Trophoblast cell (in vitro differentiated cells and primary cell): ENCODE results near the gene ASB4.

Source experiments
- DNase-seq, 2 donors: peaks; one replicate each; pipeline ENCODE4 v3.0.0-alpha.2; 2016
- H2AFZ ChIP-seq: 2 replicates; pipeline ENCODE4 v1.6.1; 2013; ENCODE audit warnings: low read length, moderate library complexity, mild to moderate bottlenecking; ENCODE audit not compliant: insufficient read depth, poor library complexity
- H2AK5ac ChIP-seq: 2 replicates; pipeline ENCODE4 v1.6.1; 2013; ENCODE audit warnings: mild to moderate bottlenecking, low read length
- H2BK120ac ChIP-seq: 2 replicates; pipeline ENCODE4 v1.6.1; 2013; ENCODE audit warnings: low read length, mild to moderate bottlenecking, moderate library complexity; ENCODE audit not compliant: insufficient read depth, poor library complexity
- H2BK12ac ChIP-seq: 2 replicates; pipeline ENCODE4 v1.6.1; 2013; ENCODE audit warnings: mild to moderate bottlenecking, low read length, moderate library complexity
- H2BK5ac ChIP-seq: 2 replicates; pipeline ENCODE4 v1.6.1; 2013; ENCODE audit warnings: low read length, low read depth, moderate library complexity, mild to moderate bottlenecking; ENCODE audit not compliant: poor library complexity
- H3K14ac ChIP-seq: 2 replicates; pipeline ENCODE4 v1.6.1; 2013; ENCODE audit warnings: mild to moderate bottlenecking, low read length
- H3K18ac ChIP-seq: 2 replicates; pipeline ENCODE4 v1.6.1; 2013; ENCODE audit warnings: mild to moderate bottlenecking, low read length
- H3K23ac ChIP-seq: 2 replicates; pipeline ENCODE4 v1.6.1; 2013; ENCODE audit warnings: low read length
- H3K27ac ChIP-seq: 2 replicates; pipeline ENCODE4 v1.5.1; 2013; ENCODE audit warnings: low read depth, mild to moderate bottlenecking, inconsistent platforms, low read length, moderate library complexity
- H3K27me3 ChIP-seq: 2 replicates; pipeline ENCODE4 v1.6.1; 2013; ENCODE audit warnings: inconsistent platforms, mild to moderate bottlenecking, low read length, moderate library complexity; ENCODE audit not compliant: insufficient read depth
- H3K36me3 ChIP-seq, 2 experiments: 1 replicate in 1 of 2; 2 replicates in 1 of 2; pipeline ENCODE4 v1.6.1; 2013; ENCODE audit warnings: low read length in 2 of 2, mild to moderate bottlenecking in 2 of 2, moderate library complexity in 1 of 2; ENCODE audit not compliant: insufficient read depth in 2 of 2, control insufficient read depth in 1 of 2
- H3K4ac ChIP-seq: 2 replicates; pipeline ENCODE4 v1.6.1; 2013; ENCODE audit warnings: low read depth, mild to moderate bottlenecking, low read length, moderate library complexity
- H3K4me1 ChIP-seq, 2 experiments: 1 replicate in 1 of 2; 2 replicates in 1 of 2; pipeline ENCODE4 v1.6.1; 2013; ENCODE audit warnings: low read length in 2 of 2, mild to moderate bottlenecking in 2 of 2, moderate library complexity in 1 of 2; ENCODE audit not compliant: insufficient read depth in 2 of 2, control insufficient read depth in 1 of 2
- H3K4me2 ChIP-seq: 2 replicates; pipeline ENCODE4 v1.6.1; 2013; ENCODE audit warnings: inconsistent platforms, mild to moderate bottlenecking, low read length, moderate library complexity
- H3K4me3 ChIP-seq: 2 replicates; pipeline ENCODE4 v1.5.1; 2013; ENCODE audit warnings: mild to moderate bottlenecking, low read depth, low read length, inconsistent platforms
- H3K79me1 ChIP-seq: one replicate; pipeline ENCODE4 v1.6.1; 2013; ENCODE audit warnings: low read length
- H3K79me2 ChIP-seq: 2 replicates; pipeline ENCODE4 v1.6.1; 2013; ENCODE audit warnings: low read length, mild to moderate bottlenecking; ENCODE audit not compliant: control insufficient read depth, insufficient read depth, poor library complexity
- H3K9ac ChIP-seq: 2 replicates; pipeline ENCODE4 v1.6.1; 2013; ENCODE audit warnings: mild to moderate bottlenecking, low read length
- H3K9me3 ChIP-seq: 2 replicates; pipeline ENCODE4 v1.6.1; 2013; ENCODE audit warnings: low read depth, mild to moderate bottlenecking, control low read depth, inconsistent platforms, low read length; ENCODE audit not compliant: insufficient read depth
- H4K12ac ChIP-seq: 2 replicates; pipeline ENCODE4 v1.6.1; 2013; ENCODE audit warnings: low read depth, mild to moderate bottlenecking, low read length, moderate library complexity
- H4K8ac ChIP-seq: 2 replicates; pipeline ENCODE4 v1.6.1; 2013; ENCODE audit warnings: low read depth, mild to moderate bottlenecking, low read length, moderate library complexity
- H4K91ac ChIP-seq: one replicate; pipeline ENCODE4 v1.6.1; 2013; ENCODE audit warnings: low read depth, mild to moderate bottlenecking, low read length, moderate library complexity
- WGBS: extraction: QIAGEN DNeasy Blood & Tissue Kit; methylation state at CpG from one replicate; pipeline ENCODE4 v1.1.7; 2013; ENCODE audit warnings: missing lambda C conversion rate; ENCODE audit not compliant: insufficient read length, insufficient coverage; ENCODE audit errors: extremely low coverage; 5-methylcytosine and 5-hydroxymethylcytosine counted together

ASB4 gene

GRCh38 chr7:95470452-95470851 lies 15.3 kb upstream of the ASB4 start:
- Histone ChIP-seq H2BK12ac (no peak overlapping the region), H2AK5ac (no peak overlapping the region), H3K4me1 (peaks cover 0 to 2% of the 10 kb centered on the region in 2 experiments), H3K9ac (no peak overlapping the region), H3K36me3 (no peaks in the 10 kb centered on the region), H3K4me2 (no peak overlapping the region), H3K14ac (no peak overlapping the region), H2AFZ (no peak overlapping the region), H2BK5ac (no peak overlapping the region), H3K9me3 (no peaks in the 10 kb centered on the region), H3K79me1 (no peaks in the 10 kb centered on the region), H3K27me3 (no peaks in the 10 kb centered on the region), H3K4me3 (no peak overlapping the region), H3K27ac (no peak overlapping the region), H4K8ac (no peak overlapping the region), H3K4ac (no peak overlapping the region), H3K18ac (no peak overlapping the region), H3K23ac (no peak overlapping the region), H4K91ac (no peak overlapping the region), H4K12ac (no peak overlapping the region), H2BK120ac (no peak overlapping the region), H3K79me2 (no peaks in the 10 kb centered on the region)
- no peak for DNase-seq
- no CpG with 5 or more reads among the region's 3 CpGs for WGBS

- Histone ChIP-seq H4K8ac (no peak overlapping the region), H2AK5ac (peak overlapping the region; percentile 74), H3K14ac (no peak overlapping the region), H3K79me1 (no peaks in the 10 kb centered on the region), H3K4me3 (no peak overlapping the region), H2BK12ac (no peak overlapping the region), H3K79me2 (no peaks in the 10 kb centered on the region), H3K23ac (no peak overlapping the region), H3K4me2 (no peak overlapping the region), H3K4ac (no peak overlapping the region), H2AFZ (no peak overlapping the region), H2BK120ac (no peak overlapping the region), H3K9me3 (no peaks in the 10 kb centered on the region), H3K9ac (no peak overlapping the region), H3K18ac (no peak overlapping the region), H4K91ac (no peak overlapping the region), H4K12ac (no peak overlapping the region), H2BK5ac (no peak overlapping the region), H3K4me1 (peaks cover 0 to 2% of the 10 kb centered on the region in 2 experiments), H3K27me3 (no peaks in the 10 kb centered on the region), H3K36me3 (no peaks in the 10 kb centered on the region), H3K27ac (no peak overlapping the region)
- WGBS = no CpG with 5 or more reads among the region's 3 CpGs
- DNase-seq = no peak
Measured at GRCh38 chr7:95471071-95471470, 14.7 kb upstream of the ASB4 start.

GRCh38 chr7:95472581-95473161 lies 13.1 kb upstream of the ASB4 start:
- H3K27me3 ChIP-seq = no peaks in the 10 kb centered on the region
- no peak overlapping the region for H3K4ac ChIP-seq
- H3K4me2 ChIP-seq = no peak overlapping the region
- H3K14ac ChIP-seq = no peak overlapping the region
- H3K27ac ChIP-seq = no peak overlapping the region
- H4K12ac ChIP-seq = no peak overlapping the region
- WGBS = no CpG with 5 or more reads among the region's 8 CpGs
- H3K18ac ChIP-seq = no peak overlapping the region
- no peak overlapping the region for H3K4me3 ChIP-seq
- no peak overlapping the region for H2AFZ ChIP-seq
- H3K79me2 ChIP-seq = no peaks in the 10 kb centered on the region
- H2BK120ac ChIP-seq = no peak overlapping the region
- H4K91ac ChIP-seq = no peak overlapping the region
- no peak for DNase-seq
- no peaks in the 10 kb centered on the region for H3K9me3 ChIP-seq
- peaks cover 0 to 2% of the 10 kb centered on the region in 2 experiments for H3K4me1 ChIP-seq
- H2BK5ac ChIP-seq = no peak overlapping the region
- H3K36me3 ChIP-seq = no peaks in the 10 kb centered on the region
- H4K8ac ChIP-seq = no peak overlapping the region
- H2AK5ac ChIP-seq = no peak overlapping the region
- no peaks in the 10 kb centered on the region for H3K79me1 ChIP-seq
- H3K9ac ChIP-seq = no peak overlapping the region
- H2BK12ac ChIP-seq = no peak overlapping the region
- no peak overlapping the region for H3K23ac ChIP-seq

GRCh38 chr7:95473276-95473985 lies 12.3 kb upstream of the ASB4 start:
- Histone ChIP-seq H3K4ac (no peak overlapping the region), H2BK120ac (no peak overlapping the region), H4K91ac (no peak overlapping the region), H2BK12ac (no peak overlapping the region), H3K18ac (no peak overlapping the region), H3K23ac (no peak overlapping the region), H2BK5ac (no peak overlapping the region), H3K4me2 (no peak overlapping the region), H3K79me1 (no peaks in the 10 kb centered on the region), H4K8ac (no peak overlapping the region), H3K79me2 (no peaks in the 10 kb centered on the region), H3K36me3 (no peaks in the 10 kb centered on the region), H3K4me3 (no peak overlapping the region), H4K12ac (no peak overlapping the region), H3K4me1 (peaks cover 0 to 2% of the 10 kb centered on the region in 2 experiments), H3K27ac (no peak overlapping the region), H2AK5ac (no peak overlapping the region), H2AFZ (no peak overlapping the region), H3K9ac (no peak overlapping the region), H3K27me3 (no peaks in the 10 kb centered on the region), H3K9me3 (no peaks in the 10 kb centered on the region), H3K14ac (no peak overlapping the region)
- no CpG with 5 or more reads among the region's 9 CpGs for WGBS
- no peak for DNase-seq
